HepG2 (cell line): Measurements from ENCODE around the gene PSKH1. TPM values are rescaled to one million over a fixed set of nuclear protein-coding genes. Genes with fewer than 3 reads are reported as not detected.

Source experiments
- CEBPG ChIP-seq: IDR thresholded peaks from 2 replicates; pipeline ENCODE4 v1.6.1; 2016
- EHMT2 ChIP-seq: fragments of 200-600 bp; sonication (generic); IDR thresholded peaks from 2 replicates; pipeline ENCODE4 v1.7.0; 2017; ENCODE audit warnings: antibody characterized with exemption, low read depth, low read length, borderline replicate concordance
- ETV5 ChIP-seq: IDR thresholded peaks from 2 replicates; pipeline ENCODE4 v1.6.1; 2018; ENCODE audit warnings: missing biosample characterization, missing genetic modification reagents, inconsistent platforms, borderline replicate concordance
- HNF4G ChIP-seq, 2 experiments: sonication (generic) in 1 of 2; formaldehyde crosslinking in 1 of 2; IDR thresholded peaks; 2 replicates each; pipeline versions ENCODE4 v1.4.0 to v1.6.1; 2011 to 2020; ENCODE audit warnings: borderline replicate concordance in 2 of 2, low read depth in 2 of 2, mild to moderate bottlenecking in 2 of 2, low read length in 1 of 2, missing genetic modification reagents in 1 of 2, moderate library complexity in 1 of 2
- IRF2 ChIP-seq: IDR thresholded peaks from 2 replicates; pipeline ENCODE4 v1.6.1; 2018; ENCODE audit warnings: missing genetic modification reagents, missing compliant biosample characterization
- ZNF446 ChIP-seq: sonication (generic); formaldehyde crosslinking; IDR thresholded peaks from 2 replicates; pipeline ENCODE4 v1.5.0; 2020; ENCODE audit warnings: mild to moderate bottlenecking, missing genetic modification reagents
- ZSCAN21 ChIP-seq: sonication (generic); formaldehyde crosslinking; IDR thresholded peaks from 2 replicates; pipeline ENCODE4 v1.8.0; 2022; ENCODE audit warnings: mild to moderate bottlenecking, missing genetic modification reagents, moderate library complexity, borderline replicate concordance
- polyA plus RNA-seq, 8 experiments: library from polyadenylated mRNA; depleted of rRNA in 3 of 8; stranded (reverse) in 7 of 8; unstranded in 1 of 8; fragments of >200 nt; fragmentation: Illumina TruSeq in 4 of 8; extraction: Trizol in 4 of 8; gene quantifications; 2 replicates each; pipeline versions ENCODE4 v1.2.1 to v1.2.3, GENCODE V29; 2011 to 2016; ENCODE audit warnings: low read depth in 4 of 8, missing spikeins in 1 of 8, mixed read lengths in 1 of 8; ENCODE audit not compliant: insufficient read depth in 1 of 8
- total RNA-seq, 5 experiments: library from RNA; depleted of rRNA; stranded (reverse); fragments of >200 nt; fragmentation: Illumina TruSeq; extraction: Trizol; gene quantifications; 2 replicates each; pipeline ENCODE4 v1.2.3, GENCODE V29; 2016; ENCODE audit warnings: low read depth in 1 of 5
- TF ChIP-seq, protein P1 (sequence below): sonication (generic); formaldehyde crosslinking; IDR thresholded peaks from 2 replicates; pipeline ENCODE4 v1.4.0; 2020; ENCODE audit warnings: missing genetic modification reagents, mild to moderate bottlenecking, borderline replicate concordance
- TF ChIP-seq, protein P2 (sequence below): sonication (generic); formaldehyde crosslinking; IDR thresholded peaks from 2 replicates; pipeline ENCODE4 v1.9.0; 2022; ENCODE audit warnings: low read depth, missing genetic modification reagents
- TF ChIP-seq, protein P3 (sequence below): sonication (generic); formaldehyde crosslinking; IDR thresholded peaks from 2 replicates; pipeline ENCODE4 v1.4.0; 2020; ENCODE audit warnings: missing genetic modification reagents
- TF ChIP-seq, protein P4 (sequence below): IDR thresholded peaks from 2 replicates; pipeline ENCODE4 v1.6.1; 2016; ENCODE audit warnings: low read depth
- TF ChIP-seq, protein P5 (sequence below): IDR thresholded peaks from 2 replicates; pipeline ENCODE4 v1.6.1; 2016; ENCODE audit warnings: low read depth, control low read depth

Gene PSKH1
- total and polyA plus RNA-seq, 2 of the 13 experiments (the other 11 are each of a cell fraction or from before 2014, with no cell fraction given), result 8.4 to 19.1 TPM

DNA sequence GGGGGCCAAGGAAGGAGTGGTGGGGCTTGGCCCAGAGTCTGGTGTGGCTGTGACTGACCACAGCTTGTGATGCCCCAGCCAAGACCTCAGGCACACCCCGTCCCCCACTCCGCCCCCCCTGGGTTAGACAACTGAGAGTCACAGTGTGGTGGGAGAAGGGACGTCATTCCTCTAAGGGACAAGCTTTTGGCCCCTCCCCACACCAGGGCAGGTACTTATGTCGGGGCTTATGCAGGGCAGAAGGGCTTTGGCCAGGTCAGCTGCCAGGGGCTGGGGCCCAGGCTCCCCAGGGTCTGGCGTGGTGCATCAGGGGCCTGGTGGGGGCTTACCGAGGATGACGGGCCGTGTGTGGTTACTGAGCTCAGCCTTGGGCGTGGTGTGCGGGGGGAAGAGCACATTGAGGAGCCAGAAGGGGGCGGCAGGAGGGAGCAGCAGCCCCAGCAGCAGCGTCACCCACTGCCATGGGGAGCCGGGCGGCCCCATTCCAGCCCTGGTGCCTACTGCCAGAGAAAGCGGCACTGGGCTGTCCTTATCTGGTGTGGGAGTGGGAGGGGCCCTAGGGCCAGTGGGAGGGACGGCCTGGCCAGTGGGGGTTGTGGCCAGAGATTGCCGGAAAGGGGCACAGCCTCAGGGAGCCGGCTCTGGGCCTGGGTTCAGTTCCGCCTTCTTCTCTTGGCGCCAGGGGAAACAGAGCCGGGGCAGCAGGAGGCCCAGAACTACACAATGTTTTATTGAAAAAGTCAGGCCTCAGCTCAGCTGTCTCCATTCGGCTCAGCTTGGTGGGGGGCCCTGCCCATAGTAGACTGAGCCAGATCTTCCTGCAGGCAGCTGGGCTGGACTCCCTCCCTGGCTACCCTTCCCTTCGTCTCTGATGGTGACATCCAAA lies 50.8 kb downstream of the PSKH1 start, which contains the start of gene LCAT (continued):
- TF ChIP-seq, protein P1, sequence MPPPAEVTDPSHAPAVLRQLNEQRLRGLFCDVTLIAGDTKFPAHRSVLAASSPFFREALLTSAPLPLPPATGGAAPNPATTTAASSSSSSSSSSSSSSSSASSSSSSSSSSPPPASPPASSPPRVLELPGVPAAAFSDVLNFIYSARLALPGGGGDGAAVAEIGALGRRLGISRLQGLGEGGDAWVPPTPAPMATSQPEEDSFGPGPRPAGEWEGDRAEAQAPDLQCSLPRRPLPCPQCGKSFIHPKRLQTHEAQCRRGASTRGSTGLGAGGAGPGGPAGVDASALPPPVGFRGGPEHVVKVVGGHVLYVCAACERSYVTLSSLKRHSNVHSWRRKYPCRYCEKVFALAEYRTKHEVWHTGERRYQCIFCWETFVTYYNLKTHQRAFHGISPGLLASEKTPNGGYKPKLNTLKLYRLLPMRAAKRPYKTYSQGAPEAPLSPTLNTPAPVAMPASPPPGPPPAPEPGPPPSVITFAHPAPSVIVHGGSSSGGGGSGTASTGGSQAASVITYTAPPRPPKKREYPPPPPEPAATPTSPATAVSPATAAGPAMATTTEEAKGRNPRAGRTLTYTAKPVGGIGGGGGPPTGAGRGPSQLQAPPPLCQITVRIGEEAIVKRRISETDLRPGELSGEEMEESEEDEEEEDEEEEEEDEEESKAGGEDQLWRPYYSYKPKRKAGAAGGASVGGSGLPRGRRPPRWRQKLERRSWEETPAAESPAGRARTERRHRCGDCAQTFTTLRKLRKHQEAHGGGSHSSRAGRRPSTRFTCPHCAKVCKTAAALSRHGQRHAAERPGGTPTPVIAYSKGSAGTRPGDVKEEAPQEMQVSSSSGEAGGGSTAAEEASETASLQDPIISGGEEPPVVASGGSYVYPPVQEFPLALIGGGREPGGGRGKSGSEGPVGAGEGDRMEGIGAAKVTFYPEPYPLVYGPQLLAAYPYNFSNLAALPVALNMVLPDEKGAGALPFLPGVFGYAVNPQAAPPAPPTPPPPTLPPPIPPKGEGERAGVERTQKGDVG (CRISPR knock-in tag), result peak; percentile 63; the same call in 1 of the 2 replicates
- TF ChIP-seq ZNF446 (CRISPR knock-in tag) (peak; percentile 46; the same call in 1 of the 2 replicates), HNF4G (IDR thresholded peaks at IDR 0.05; ENCODE audit: borderline replicate concordance, low read depth, low read length) (no peak), HNF4G (CRISPR knock-in tag; IDR thresholded peaks at IDR 0.05; ENCODE audit: borderline replicate concordance, low read depth) (no peak; the same call in 1 of the 2 replicates), CEBPG (no peak; the same call in 1 of the 2 replicates), ZSCAN21 (CRISPR knock-in tag) (peak; percentile 2; the same call in 1 of the 2 replicates), IRF2 (CRISPR knock-in tag) (peak; percentile 43; the same call in 1 of the 2 replicates), ETV5 (CRISPR knock-in tag) (peak; percentile 54), EHMT2 (no peak)
- TF ChIP-seq, protein P2, sequence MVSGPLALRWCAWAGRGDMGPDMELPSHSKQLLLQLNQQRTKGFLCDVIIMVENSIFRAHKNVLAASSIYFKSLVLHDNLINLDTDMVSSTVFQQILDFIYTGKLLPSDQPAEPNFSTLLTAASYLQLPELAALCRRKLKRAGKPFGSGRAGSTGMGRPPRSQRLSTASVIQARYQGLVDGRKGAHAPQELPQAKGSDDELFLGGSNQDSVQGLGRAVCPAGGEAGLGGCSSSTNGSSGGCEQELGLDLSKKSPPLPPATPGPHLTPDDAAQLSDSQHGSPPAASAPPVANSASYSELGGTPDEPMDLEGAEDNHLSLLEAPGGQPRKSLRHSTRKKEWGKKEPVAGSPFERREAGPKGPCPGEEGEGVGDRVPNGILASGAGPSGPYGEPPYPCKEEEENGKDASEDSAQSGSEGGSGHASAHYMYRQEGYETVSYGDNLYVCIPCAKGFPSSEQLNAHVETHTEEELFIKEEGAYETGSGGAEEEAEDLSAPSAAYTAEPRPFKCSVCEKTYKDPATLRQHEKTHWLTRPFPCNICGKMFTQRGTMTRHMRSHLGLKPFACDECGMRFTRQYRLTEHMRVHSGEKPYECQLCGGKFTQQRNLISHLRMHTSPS (CRISPR knock-in tag), result peak; percentile 51
- TF ChIP-seq, protein P3, sequence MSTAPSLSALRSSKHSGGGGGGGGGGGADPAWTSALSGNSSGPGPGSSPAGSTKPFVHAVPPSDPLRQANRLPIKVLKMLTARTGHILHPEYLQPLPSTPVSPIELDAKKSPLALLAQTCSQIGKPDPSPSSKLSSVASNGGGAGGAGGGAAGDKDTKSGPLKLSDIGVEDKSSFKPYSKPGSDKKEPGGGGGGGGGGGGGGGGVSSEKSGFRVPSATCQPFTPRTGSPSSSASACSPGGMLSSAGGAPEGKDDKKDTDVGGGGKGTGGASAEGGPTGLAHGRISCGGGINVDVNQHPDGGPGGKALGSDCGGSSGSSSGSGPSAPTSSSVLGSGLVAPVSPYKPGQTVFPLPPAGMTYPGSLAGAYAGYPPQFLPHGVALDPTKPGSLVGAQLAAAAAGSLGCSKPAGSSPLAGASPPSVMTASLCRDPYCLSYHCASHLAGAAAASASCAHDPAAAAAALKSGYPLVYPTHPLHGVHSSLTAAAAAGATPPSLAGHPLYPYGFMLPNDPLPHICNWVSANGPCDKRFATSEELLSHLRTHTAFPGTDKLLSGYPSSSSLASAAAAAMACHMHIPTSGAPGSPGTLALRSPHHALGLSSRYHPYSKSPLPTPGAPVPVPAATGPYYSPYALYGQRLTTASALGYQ, result no peak
- TF ChIP-seq, protein P4, sequence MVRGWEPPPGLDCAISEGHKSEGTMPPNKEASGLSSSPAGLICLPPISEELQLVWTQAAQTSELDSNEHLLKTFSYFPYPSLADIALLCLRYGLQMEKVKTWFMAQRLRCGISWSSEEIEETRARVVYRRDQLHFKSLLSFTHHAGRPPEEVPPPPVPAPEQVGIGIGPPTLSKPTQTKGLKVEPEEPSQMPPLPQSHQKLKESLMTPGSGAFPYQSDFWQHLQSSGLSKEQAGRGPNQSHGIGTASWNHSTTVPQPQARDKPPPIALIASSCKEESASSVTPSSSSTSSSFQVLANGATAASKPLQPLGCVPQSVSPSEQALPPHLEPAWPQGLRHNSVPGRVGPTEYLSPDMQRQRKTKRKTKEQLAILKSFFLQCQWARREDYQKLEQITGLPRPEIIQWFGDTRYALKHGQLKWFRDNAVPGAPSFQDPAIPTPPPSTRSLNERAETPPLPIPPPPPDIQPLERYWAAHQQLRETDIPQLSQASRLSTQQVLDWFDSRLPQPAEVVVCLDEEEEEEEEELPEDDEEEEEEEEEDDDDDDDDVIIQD (CRISPR knock-in tag), result no peak
- TF ChIP-seq, protein P5, sequence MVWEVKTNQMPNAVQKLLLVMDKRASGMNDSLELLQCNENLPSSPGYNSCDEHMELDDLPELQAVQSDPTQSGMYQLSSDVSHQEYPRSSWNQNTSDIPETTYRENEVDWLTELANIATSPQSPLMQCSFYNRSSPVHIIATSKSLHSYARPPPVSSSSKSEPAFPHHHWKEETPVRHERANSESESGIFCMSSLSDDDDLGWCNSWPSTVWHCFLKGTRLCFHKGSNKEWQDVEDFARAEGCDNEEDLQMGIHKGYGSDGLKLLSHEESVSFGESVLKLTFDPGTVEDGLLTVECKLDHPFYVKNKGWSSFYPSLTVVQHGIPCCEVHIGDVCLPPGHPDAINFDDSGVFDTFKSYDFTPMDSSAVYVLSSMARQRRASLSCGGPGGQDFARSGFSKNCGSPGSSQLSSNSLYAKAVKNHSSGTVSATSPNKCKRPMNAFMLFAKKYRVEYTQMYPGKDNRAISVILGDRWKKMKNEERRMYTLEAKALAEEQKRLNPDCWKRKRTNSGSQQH (CRISPR knock-in tag), result 0 out of 2 replicates have a peak, but pooled peaks have one; percentile 75
